ENCODE measurements around the gene SELENOW. TPM values are rescaled to one million over a fixed set of nuclear protein-coding genes. Genes with fewer than 3 reads are reported as not detected.
"Not testable (repeated sequence)": the region's sequence is repeated elsewhere in the genome, so short reads cannot be mapped to it uniquely, and the experiment has no call there.

Gene SELENOW
- total RNA-seq (ENCODE audit: insufficient read depth, low replicate concordance) = 373 TPM

DNA sequence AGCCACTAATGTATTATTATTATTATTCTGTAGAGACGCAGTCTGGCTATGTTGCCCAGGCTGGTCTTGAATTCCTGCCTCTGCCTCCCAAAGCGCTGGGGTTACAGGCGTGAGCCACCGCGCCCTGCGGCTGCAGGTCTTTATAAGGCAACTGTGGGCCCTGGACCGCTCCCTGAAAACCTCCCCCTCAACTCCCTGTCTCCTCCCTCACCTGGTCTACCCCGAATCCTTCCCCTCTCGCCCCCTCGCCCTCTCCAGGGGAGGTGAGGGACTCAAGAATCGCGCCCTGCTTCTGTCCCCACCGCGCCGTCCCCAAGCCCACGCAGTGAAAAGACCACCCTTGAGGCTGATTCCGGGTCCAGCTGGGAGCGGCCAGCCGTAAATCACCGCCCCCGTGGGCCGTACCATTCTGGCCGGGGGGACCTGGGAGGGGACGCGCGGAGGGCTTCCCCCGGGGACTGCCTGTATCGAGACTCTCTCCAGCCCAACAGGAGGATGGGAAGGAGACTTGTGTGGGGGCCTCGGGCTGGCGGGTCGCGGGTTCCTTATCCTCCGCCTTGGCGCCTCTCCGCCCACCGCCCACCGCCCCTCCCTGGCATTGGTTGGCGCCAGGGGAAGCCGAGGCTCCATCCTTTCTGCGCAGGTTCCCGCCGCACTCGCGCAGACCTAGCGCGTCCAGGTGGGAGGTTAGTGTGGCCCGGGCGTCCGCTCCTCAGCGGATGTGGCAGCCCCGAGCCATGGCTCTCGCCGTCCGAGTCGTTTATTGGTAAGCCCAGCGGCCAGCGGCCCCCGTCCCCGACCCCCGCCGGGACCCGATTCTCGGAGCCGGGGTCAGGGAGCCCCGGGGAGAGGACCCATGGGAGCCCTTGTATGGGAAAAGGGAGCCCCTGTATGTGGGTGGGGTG lies at the start of gene SELENOW:
Gene SELENOW, plus strand, starts transcription at position 655 of the 905 bp plus-strand sequence. Its CDS starts 83 bp downstream, at position 738.
- DNase-seq (ENCODE audit: low spot score) = peak; percentile 81

DNA sequence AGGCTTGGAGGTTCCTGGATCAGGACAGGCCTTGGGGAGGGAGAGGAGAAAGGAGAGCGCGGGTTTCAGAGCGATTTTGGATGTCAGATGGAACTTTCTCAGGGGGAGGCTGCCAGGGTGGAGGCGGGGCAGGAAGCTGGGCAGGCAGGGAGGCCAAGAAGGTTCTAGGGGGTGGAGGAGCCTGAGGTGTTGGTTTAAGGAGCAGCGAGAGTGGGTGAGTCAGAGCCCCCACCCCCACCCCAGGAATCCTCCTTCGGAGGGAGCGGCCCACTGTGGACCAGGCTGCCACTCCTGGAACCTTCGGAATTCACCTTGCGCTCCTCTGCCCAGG lies 49.1 kb upstream of the SELENOW start:
- peak; percentile 86 for DNase-seq (ENCODE audit: low spot score)

DNA sequence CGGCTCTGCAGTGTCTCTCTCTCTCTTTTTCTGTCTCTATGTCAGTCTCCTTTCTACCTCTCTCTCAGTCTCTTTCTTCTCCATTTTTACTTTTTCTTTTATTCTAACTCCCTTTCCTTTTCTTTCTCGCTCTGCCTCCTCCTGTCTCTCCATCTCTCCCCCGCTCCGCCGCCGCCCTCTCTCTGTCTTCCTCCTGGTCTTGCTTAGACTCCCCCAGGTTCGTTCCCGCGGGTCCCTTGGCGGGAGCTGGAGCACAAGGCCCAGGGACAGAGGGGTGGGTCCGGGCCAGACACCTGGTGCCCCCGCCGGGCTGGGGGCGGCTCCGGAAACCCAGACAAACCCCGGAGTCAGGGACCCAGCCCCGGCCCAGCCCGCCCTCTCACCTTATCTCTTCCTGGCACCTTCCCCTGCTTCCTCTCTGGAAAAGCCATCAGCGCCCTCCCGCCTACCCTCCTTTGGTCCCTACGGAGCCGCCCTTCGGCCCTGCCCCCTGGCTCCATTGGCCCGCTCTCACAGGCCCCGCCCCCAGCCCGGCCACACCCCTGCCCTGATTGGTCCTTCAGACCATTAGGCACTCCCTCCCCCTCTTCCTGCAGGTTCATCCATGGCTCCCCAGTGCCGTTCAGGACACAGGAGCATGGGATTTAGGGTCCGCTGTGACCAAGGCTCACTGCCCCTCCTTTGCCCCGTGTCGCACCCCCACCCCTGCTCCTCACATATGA lies 48.5 kb upstream of the SELENOW start:
- DNase-seq (ENCODE audit: low spot score) = peak; percentile 60

DNA sequence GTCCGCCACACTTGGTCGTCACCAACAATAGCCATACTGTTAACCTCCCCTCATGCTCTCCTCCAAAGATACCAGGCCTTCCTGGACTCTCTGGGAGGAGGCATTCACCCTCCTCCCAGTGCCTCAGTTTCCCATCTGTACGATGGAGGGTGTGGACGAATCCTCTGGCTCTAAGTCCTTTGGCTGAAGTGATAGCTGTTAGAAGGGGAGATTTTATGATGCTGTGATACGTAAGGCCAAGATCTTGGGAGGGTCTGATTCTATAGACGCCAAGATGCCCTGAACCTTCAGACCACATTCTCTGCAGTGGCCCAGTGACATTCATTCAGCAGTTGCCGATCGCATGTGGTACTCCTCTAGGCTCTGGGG lies 48.0 kb upstream of the SELENOW start:
- no peak for DNase-seq (ENCODE audit: low spot score)

DNA sequence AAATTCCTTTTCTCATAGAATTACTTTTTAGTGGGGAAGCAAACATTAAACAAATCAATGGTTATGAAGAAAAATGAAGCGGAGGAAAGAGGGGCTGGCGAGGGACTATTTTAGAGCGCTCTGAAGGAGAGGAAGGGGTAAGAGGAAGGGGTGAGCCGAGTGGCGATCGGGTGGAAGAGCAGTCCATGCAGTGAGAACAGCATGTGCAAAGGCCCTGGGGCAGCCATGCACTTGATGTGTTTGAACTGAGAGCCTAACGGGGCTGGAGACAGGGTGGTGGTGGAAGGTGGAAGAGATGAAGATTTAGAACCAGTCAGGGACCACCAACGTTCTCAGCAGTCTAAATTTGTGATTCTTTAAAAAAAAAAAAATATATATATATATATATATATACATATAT lies 47.6 kb upstream of the SELENOW start:
- no peak for DNase-seq (ENCODE audit: low spot score)

DNA sequence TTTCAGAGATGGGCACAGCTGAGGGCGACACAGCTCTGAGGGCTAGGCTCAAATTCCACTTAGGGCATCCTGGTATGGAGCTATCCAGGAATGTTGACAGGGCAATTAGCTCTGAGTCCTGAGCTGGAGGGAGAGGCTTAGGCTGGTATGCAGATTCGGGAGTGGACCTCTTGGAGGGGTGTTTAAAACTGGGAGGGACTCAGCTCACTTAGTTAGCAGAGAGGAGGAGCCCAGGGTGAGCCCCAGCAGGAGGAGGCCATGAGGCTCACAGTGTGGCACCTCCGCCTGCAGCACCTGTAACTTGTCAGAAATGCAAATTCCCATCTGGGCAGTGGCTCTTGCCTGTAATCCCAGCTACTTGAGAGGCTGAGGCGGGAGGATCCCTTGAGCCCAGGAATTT lies 43.4 kb upstream of the SELENOW start:
- no peak for DNase-seq (ENCODE audit: low spot score)

GRCh38 chr19:47740866-47741519 lies 37.5 kb upstream of the SELENOW start:
- no peak for DNase-seq (ENCODE audit: low spot score)

GRCh38 chr19:47741544-47742140 lies 36.9 kb upstream of the SELENOW start:
- no peak for DNase-seq (ENCODE audit: low spot score)

DNA sequence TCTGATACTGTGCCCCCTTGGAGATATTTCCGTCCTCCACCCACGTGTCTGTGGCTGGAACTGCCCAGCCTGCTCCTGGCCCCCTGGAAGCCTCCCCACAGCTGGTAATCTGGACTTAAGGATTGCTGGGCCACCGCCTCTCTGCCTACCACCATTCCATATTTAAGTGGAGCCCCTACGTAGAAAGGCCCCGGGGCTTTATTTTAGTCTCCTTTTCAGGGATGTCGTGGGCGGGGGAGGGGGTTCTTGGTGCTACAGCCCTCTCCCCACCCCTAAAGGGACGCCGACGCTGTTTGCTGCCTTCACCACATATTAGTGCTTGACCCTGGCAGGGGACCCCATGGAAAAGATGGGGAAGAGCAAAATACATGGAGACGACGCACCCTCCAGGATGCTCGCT lies 35.9 kb upstream of the SELENOW start:
- DNase-seq (ENCODE audit: low spot score) = peak; percentile 79

- DNase-seq (ENCODE audit: low spot score) = peak; percentile 98
Observed at GRCh38 chr19:47745010-47745901, 33.2 kb upstream of the SELENOW start, which contains the start of gene NOP53. Gene NOP53 (plus strand): TSS chr19:47745546. CDS start chr19:47745560, 14 bp downstream.

GRCh38 chr19:47746129-47746528 lies 32.4 kb upstream of the SELENOW start:
- not testable (repeated sequence) for DNase-seq (ENCODE audit: low spot score)

DNA sequence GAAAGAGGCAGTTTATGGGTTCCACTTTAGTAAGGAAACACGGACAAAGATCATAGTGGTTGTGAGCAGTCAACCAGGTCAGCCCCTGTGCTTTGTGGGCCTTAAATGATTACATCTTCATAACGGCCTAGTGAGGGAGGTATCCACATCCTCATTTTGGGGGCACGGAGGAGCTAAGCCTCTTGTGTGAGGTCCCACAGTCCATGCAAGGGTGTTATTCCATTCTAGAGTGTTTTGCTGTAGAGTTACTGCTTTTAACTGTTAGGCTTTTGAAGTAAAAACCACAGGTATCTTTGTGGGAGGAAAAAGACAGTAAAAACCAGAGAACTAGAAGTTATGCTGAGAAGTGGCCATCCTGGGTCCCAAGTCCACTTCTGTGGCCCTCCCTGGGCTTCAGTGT lies 29.2 kb upstream of the SELENOW start:
- DNase-seq (ENCODE audit: low spot score) = no peak

DNA sequence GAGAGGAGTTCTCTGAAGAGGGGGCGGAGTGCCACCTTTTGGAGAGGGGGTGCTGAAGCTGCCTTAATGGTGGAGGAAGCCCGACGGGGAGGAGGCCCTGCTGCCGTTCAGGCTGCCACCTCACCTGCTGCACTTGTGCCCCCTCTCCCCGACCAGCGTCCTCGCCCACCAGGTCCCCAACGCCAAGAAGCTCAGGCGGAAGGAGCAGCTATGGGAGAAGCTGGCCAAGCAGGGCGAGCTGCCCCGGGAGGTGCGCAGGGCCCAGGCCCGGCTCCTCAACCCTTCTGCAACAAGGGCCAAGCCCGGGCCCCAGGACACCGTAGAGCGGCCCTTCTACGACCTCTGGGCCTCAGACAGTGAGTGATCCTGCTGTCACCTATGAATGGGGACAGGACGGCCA lies 27.8 kb upstream of the SELENOW start:
- no peak for DNase-seq (ENCODE audit: low spot score)

DNA sequence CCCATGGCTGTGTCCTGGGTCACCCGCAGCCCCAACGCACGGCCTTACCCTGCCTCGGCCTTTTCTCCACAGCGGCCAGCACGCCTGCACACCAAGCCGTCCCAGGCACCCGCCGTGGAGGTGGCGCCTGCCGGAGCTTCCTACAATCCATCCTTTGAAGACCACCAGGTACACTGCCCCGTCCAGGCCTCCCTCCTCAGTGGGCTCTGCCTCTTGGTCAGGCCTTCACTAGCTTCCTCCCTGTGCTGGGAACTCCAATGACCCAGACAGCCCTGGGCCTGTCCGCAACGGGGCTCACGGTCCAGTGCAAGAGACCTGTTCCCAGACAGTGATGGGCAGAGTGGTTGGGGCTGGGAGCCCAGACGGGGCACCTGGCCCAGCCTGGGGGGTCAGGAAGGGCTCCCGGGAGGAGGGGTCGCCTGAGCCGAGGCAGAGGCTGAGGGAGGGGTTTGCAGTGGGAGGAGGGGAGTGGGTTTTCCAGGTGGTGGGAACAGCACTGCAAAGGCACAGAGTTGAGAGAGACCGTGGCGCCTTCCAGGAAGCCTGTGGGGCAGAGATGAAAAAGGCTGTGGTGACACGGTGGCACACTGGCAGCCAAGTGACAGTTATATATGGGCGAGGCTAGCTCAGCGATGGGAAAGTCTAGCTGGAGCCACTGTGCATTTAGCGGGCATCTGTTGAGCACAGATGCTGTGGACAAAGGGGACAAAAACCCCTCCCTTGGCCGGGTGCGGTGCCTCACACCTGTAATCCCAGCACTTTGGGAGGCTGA lies 25.9 kb upstream of the SELENOW start:
- no peak for DNase-seq (ENCODE audit: low spot score)

- DNase-seq (ENCODE audit: low spot score) = no peak
Observed at GRCh38 chr19:47754206-47755064, 24.1 kb upstream of the SELENOW start.

DNA sequence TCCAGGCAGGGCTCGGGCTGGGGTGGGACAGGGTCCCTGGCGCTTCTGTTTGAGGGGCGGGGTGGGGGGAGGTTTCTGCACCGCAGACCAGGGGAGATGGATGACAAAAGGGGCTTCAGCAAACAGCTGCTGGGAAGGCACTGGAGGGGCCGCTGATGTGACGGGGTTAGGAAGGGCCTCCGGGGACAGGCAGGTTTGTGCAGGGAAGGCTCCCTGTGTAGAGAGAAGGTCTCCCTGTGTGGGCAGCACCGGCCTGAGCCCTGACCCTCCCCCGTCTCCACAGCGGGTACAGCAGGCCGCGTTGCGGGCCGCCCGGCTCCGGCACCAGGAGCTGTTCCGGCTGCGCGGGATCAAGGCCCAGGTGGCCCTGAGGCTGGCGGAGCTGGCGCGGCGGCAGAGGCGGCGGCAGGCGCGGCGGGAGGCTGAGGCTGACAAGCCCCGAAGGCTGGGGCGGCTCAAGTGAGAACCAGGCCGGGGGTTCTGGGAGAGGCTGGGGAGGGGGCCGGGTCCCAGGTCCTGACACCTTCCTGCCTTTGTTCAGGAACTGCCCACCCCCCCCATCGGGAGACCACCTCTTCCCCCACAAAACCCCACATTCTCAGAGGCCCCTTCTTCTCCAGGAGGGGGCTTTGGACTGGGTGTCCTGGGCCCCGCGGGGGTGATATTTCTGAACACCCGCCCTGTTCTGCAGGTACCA lies 23.3 kb upstream of the SELENOW start:
- DNase-seq (ENCODE audit: low spot score) = no peak

- DNase-seq (ENCODE audit: low spot score) = no peak
Observed at GRCh38 chr19:47755762-47756626, 22.5 kb upstream of the SELENOW start.

DNA sequence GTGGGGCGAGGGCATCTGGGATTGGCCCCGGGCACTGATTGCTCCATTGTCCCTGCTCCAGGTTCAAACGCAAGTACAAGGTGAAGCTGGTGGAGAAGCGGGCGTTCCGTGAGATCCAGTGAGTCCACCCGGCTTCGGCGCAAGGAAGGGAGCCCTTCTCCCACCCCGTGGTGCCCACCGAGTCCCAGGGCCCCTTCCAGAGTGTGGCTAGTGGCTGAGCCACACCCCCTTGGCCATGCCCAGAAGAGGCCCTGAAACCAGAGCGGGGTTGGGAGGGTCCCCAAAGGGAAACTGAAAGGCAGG lies 21.9 kb upstream of the SELENOW start:
- DNase-seq (ENCODE audit: low spot score) = no peak
